IPS-NIHi7 (cell line): ENCODE results near the gene FBXO27.
"Not testable (repeated sequence)": the region's sequence is repeated elsewhere in the genome, so short reads cannot be mapped to it uniquely, and the experiment has no call there.

ENCODE experiments used
- DNase-seq: peaks from one replicate; pipeline ENCODE4 v3.0.0; 2012; ENCODE audit warnings: mixed read lengths; ENCODE audit errors: extremely low spot score

Gene FBXO27, protein sequence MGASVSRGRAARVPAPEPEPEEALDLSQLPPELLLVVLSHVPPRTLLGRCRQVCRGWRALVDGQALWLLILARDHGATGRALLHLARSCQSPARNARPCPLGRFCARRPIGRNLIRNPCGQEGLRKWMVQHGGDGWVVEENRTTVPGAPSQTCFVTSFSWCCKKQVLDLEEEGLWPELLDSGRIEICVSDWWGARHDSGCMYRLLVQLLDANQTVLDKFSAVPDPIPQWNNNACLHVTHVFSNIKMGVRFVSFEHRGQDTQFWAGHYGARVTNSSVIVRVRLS

DNA sequence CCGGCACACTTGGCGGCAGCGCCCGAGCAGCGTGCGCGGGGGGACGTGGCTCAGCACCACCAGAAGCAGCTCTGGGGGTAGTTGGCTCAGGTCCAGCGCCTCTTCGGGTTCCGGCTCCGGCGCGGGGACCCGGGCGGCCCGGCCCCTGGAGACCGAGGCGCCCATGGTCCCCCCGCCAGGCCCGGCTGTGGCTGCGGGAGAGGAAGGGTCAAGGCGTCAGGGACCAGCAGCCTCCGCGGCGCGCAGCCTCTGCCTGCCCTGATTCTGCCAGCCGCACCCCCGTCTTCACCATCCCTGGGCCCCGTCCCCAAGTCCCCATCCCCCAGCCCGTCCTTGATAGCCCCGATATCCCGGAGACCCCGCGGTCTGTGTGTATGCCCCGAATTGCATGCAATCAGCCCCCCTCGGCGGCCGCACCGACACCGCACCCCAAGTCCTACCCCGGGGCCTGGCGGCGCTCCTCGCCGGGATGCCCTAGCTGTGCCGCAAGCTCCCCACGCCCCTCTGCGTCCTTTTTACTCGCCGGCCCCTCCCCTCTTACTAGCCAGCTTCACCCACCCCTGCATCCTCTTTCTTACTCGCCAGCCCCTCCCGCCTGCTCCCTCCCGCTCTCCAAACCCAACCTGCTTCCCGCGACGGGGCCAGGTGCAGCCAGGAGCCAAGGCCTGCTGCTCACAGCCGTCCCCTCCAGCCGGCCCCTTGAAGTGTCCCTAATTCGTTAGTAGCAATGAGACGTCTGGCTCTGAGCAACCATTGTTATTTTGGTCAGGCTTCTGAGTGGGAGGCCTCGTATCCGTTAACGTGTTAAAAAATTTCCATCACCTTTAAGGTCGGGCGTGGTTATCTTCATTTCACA lies at the start of gene FBXO27:
TSS of gene FBXO27 (minus strand) at position 487 of the 856 bp plus-strand sequence. CDS start at position 165, 322 bp downstream.
- DNase-seq, result peak; percentile 82

GRCh38 chr19:39080431-39080830 lies 48.1 kb upstream of the FBXO27 start:
- no peak for DNase-seq

- DNase-seq, result no peak
Observed at GRCh38 chr19:39078436-39079200, 46.3 kb upstream of the FBXO27 start.

DNA sequence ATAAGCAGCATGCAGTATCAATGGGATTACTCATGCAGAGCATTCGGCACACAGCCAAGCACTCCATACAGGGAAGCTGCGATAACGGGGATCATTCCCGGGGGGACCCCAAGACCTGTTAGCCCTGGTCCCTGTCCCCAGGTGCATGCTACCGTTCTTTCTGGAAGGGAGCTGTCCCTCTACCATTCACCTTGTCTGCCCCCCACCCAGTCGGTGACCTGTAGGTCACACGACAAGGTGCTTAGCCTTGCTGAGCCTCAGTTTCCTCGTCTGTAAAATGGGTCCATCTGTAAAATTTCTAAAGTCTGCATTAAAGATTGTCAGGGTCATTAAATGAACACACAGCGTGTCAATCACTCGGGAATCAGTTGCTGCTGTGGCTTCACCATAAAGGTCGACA lies 45.0 kb upstream of the FBXO27 start:
- DNase-seq, result no peak

DNA sequence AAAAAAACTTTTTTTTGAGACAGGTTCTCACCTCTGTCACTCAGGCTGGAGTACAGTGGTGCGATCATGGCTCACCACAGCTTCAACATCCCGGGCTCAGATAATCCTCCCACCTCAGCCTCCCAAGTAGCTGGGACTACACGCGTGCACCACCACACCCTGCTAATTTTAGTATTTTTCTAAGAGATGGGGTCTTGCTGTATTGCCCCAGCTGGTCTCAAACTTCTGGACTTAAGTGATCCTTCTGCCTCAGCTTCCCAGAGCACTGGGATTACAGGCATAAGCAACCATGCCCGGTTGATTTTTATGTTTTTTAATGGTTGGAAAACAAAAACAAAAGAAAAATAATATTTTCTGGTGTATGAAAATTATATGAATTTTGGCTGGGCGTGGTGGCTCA lies 42.6 kb upstream of the FBXO27 start:
- no peak for DNase-seq

GRCh38 chr19:39074205-39074692 lies 41.9 kb upstream of the FBXO27 start:
- DNase-seq, result no peak

DNA sequence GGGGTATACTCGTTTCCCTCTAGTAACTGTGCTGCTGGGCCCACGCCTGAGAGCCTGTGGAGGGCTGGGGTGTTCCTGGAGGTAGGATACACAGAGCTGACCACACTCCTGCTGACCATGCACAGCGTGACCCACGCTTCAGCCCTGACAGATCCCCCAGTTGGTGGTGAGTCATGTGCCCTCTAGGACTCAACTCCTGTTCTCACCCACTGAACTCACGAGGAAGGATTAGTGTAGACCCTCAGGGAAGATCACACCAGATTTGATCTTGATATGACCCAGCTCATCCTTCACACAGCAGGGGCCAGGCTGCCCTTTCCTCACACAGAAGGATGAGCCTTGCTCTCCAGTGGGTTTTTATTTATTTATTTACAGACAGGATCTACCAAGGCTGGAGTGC lies 38.5 kb upstream of the FBXO27 start:
- DNase-seq, result no peak

- DNase-seq, result not testable (repeated sequence)
Observed at GRCh38 chr19:39068259-39068658, 35.9 kb upstream of the FBXO27 start.

- DNase-seq, result no peak
Observed at GRCh38 chr19:39067104-39067503, 34.8 kb upstream of the FBXO27 start.

GRCh38 chr19:39065928-39066327 lies 33.6 kb upstream of the FBXO27 start:
- DNase-seq, result no peak

- no peak for DNase-seq
Observed at GRCh38 chr19:39064405-39064804, 32.1 kb upstream of the FBXO27 start.

DNA sequence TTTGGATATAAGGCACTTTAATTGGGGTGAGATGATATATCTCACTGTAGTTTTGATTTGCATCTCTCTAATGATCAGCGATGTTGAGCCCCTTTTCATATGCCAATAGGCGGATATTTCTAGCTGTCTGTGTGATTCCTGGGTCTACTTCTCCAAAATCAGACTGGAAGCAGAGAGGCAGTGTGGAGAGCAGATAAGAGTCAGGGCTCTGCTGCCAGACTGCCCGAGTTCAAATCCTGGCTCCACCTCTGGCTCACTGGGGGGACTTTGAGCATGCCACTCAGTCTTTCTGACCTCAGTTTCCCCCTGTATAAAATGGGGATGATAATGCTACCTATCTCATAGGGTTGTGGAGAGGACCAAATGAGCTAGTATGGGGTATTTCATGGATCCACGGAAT lies 27.8 kb upstream of the FBXO27 start:
- no peak for DNase-seq

DNA sequence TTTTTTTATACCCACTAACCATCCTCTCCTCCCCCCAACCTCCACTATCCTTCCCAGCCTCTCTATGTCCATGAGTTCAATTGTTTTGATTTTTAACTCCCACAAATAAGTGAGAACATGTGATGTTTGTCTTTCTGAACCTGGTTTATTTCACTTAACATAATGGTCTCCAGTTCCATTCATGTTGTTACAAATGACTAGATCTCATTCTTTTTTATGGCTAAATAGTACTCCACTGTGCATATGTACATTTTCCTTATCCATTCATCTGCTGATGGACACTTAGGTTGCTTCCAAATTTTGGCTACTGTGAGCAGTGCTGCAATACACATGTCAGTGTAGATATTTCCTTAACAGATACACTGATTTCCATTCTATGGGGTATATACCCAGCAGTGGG lies 27.0 kb upstream of the FBXO27 start:
- DNase-seq, result no peak

DNA sequence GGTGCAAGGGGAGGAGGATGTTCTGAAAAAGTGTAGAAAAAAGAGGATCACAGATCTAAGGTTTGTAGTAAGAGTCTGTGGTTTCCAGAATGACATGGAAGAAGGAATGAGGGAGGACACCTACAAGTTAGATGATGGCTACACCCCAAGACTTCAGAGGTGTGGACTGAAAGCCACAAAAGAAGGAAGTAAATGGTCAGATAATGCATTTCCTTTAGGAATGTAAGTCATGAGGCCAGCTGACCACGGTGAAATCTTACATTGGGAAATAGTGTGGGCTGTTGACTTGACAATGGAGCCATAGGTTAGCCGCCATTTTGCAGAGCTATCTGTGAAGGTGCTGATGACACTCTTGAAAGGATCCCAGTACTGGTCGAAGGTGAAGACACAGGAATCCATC lies 25.3 kb upstream of the FBXO27 start:
- no peak for DNase-seq

GRCh38 chr19:39054091-39054470 lies 21.7 kb upstream of the FBXO27 start:
- DNase-seq, result no peak

GRCh38 chr19:39053276-39054090 lies 21.1 kb upstream of the FBXO27 start:
- no peak for DNase-seq

GRCh38 chr19:39052846-39053245 lies 20.5 kb upstream of the FBXO27 start:
- DNase-seq, result no peak

DNA sequence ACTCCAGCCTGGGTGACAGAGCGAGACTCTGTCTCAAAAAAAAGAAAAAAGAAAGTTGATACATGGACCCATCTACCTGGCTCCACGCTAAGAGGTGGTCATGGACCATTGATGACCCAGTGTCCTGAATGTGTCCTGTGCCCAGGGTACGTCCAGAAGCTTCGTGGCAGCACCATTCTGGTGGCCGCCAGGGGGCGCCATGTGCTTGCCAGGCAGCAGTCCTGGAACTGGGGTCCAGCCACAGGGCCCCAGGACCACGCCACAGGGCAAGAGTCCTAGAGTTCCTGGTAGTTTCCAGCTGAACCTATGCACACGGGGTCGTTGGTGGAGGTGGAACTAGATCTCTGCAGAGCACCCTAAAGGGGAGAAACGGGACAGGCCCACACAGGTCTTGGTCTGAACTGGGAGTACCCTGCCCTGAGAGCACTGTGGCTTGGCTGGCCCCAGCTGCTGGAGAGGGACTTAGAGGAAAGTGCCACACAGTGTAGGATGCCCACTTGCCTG lies 19.9 kb upstream of the FBXO27 start:
- peak; percentile 85 for DNase-seq

DNA sequence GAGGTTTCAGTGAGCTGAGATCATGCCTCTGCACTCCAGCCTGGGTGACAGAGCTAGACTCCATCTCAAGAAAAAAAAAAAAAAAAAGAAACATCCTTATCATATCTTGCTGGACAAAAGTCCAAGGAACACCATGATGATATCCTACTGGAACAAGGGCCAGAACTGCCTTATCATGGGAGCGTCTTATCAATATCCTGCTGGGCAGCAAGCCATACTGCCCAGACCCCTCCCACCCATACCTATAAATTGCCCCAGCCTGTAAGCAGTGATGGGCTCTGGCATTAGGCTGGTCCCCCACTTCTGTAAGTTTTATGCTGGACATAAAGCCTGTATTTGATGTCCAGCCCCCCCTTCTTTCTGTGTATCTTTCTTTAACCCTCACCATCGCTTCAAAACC lies 14.7 kb upstream of the FBXO27 start:
- no peak for DNase-seq

- no peak for DNase-seq
Observed at GRCh38 chr19:39046037-39046821, 13.9 kb upstream of the FBXO27 start.
